CD14-positive monocyte (primary cell): ENCODE measurements around the gene WFIKKN2. TPM values are rescaled to one million over a fixed set of nuclear protein-coding genes. Genes with fewer than 3 reads are reported as not detected.

Source experiments
- DNase-seq, 3 donors: peaks; one replicate each; pipeline ENCODE4 v3.0.0-alpha.2; 2011 to 2022
- H2AFZ ChIP-seq: 2 replicates; pipeline ENCODE4 v1.6.0; 2012; ENCODE audit warnings: mild to moderate bottlenecking, low read depth, low read length, inconsistent platforms; ENCODE audit not compliant: insufficient read depth, poor library complexity, severe bottlenecking
- H3K27ac ChIP-seq, 2 donors: 1 replicate in 1 of 2; 2 replicates in 1 of 2; pipeline ENCODE4 v1.5.1; 2012 to 2013; ENCODE audit warnings: low read length in 2 of 2, control low read depth in 1 of 2, inconsistent platforms in 1 of 2, low read depth in 1 of 2, mild to moderate bottlenecking in 1 of 2
- H3K27me3 ChIP-seq, 2 donors: one replicate each; pipeline versions ENCODE4 v1.6.0 to v1.6.1; 2011 to 2013; ENCODE audit warnings: low read length in 2 of 2; ENCODE audit not compliant: control insufficient read depth in 2 of 2, insufficient read depth in 2 of 2
- H3K36me3 ChIP-seq, 2 donors: replicated peaks in 1 of 2; 1 replicate in 1 of 2; 2 replicates in 1 of 2; pipeline versions ENCODE4 v1.5.1 to v1.6.1; 2012 to 2013; ENCODE audit warnings: low read length in 2 of 2, control low read depth in 1 of 2, inconsistent platforms in 1 of 2, mild to moderate bottlenecking in 1 of 2; ENCODE audit not compliant: insufficient read depth in 2 of 2, control insufficient read depth in 1 of 2
- H3K4me1 ChIP-seq, 2 donors: 1 replicate in 1 of 2; 2 replicates in 1 of 2; pipeline versions ENCODE4 v1.5.1 to v1.6.1; 2012 to 2013; ENCODE audit warnings: low read length in 2 of 2, control low read depth in 1 of 2, inconsistent platforms in 1 of 2, mild to moderate bottlenecking in 1 of 2, moderate library complexity in 1 of 2; ENCODE audit not compliant: insufficient read depth in 2 of 2, control insufficient read depth in 1 of 2
- H3K4me2 ChIP-seq: replicated peaks from 2 replicates; pipeline ENCODE3; 2012; ENCODE audit warnings: low read length, moderate library complexity, mild to moderate bottlenecking; ENCODE audit not compliant: poor library complexity, severe bottlenecking; ENCODE audit errors: extremely low read depth
- H3K4me3 ChIP-seq, 3 experiments: fragments of 200-600 bp in 1 of 3; sonication (generic) in 1 of 3; replicated peaks in 1 of 3; 1 replicate in 2 of 3; 2 replicates in 1 of 3; pipeline ENCODE4 v1.5.1; 2011 to 2013; ENCODE audit warnings: low read length in 3 of 3, mild to moderate bottlenecking in 3 of 3, control low read depth in 2 of 3, low read depth in 2 of 3, inconsistent platforms in 1 of 3, moderate library complexity in 1 of 3
- H3K79me2 ChIP-seq: 2 replicates; pipeline ENCODE4 v1.6.0; 2012; ENCODE audit warnings: mild to moderate bottlenecking, control low read depth, inconsistent platforms, low read length, moderate library complexity; ENCODE audit not compliant: insufficient read depth
- H3K9ac ChIP-seq: 2 replicates; pipeline ENCODE4 v1.6.0; 2017; ENCODE audit warnings: low read length, mild to moderate bottlenecking; ENCODE audit not compliant: insufficient read depth, poor library complexity, severe bottlenecking
- H3K9me3 ChIP-seq, 2 donors: replicated peaks in 1 of 2; 1 replicate in 1 of 2; 2 replicates in 1 of 2; pipeline versions ENCODE4 v1.5.1 to v1.6.1; 2012 to 2013; ENCODE audit warnings: low read length in 2 of 2, control low read depth in 1 of 2; ENCODE audit not compliant: control insufficient read depth in 1 of 2, insufficient read depth in 1 of 2
- H4K20me1 ChIP-seq: 2 replicates; pipeline ENCODE4 v1.6.0; 2012; ENCODE audit warnings: mild to moderate bottlenecking, low read length, control low read depth, moderate library complexity; ENCODE audit not compliant: insufficient read depth
- H3K27ac Mint-ChIP-seq, 7 donors: one replicate each; pipeline ENCODE4 v1.8.0; 2020; ENCODE audit warnings: mild to moderate bottlenecking in 7 of 7, mixed read lengths in 7 of 7, moderate library complexity in 6 of 7, inconsistent platforms in 2 of 7
- H3K27me3 Mint-ChIP-seq, 3 donors: one replicate each; pipeline ENCODE4 v1.8.0; 2021 to 2022; ENCODE audit warnings: low read depth in 3 of 3, mild to moderate bottlenecking in 3 of 3, mixed read lengths in 3 of 3, moderate library complexity in 3 of 3, inconsistent platforms in 1 of 3
- H3K36me3 Mint-ChIP-seq, 2 donors: one replicate each; pipeline ENCODE4 v1.8.0; 2020; ENCODE audit warnings: mixed read lengths in 2 of 2, inconsistent platforms in 1 of 2, mild to moderate bottlenecking in 1 of 2
- H3K4me1 Mint-ChIP-seq: one replicate; pipeline ENCODE4 v1.8.0; 2020; ENCODE audit warnings: mild to moderate bottlenecking, mixed read lengths
- H3K4me3 Mint-ChIP-seq, 2 donors: one replicate each; pipeline ENCODE4 v1.8.0; 2020; ENCODE audit warnings: mild to moderate bottlenecking in 2 of 2, mixed read lengths in 2 of 2, moderate library complexity in 1 of 2
- H3K9me3 Mint-ChIP-seq, 7 donors: one replicate each; pipeline ENCODE4 v1.8.0; 2020 to 2022; ENCODE audit warnings: mixed read lengths in 7 of 7, mild to moderate bottlenecking in 6 of 7, moderate library complexity in 6 of 7, inconsistent platforms in 2 of 7
- WGBS: methylation state at CpG from one replicate; pipeline ENCODE4 v1.1.5; 2013; ENCODE audit warnings: missing lambda C conversion rate; ENCODE audit not compliant: insufficient coverage; 5-methylcytosine and 5-hydroxymethylcytosine counted together
- intact Hi-C, 2 donors: fragments of 100-400 bp; cut with micrococcal nuclease; formaldehyde crosslinking; loops; one replicate each; pipeline versions ENCODE4 v1.15.0 to v1.15.1; 2023
- polyA plus RNA-seq, 3 donors: library from polyadenylated mRNA; depleted of rRNA in 1 of 3; unstranded in 2 of 3; stranded (reverse) in 1 of 3; fragments of 300-500 nt in 2 of 3; fragments of >200 nt in 1 of 3; fragmentation: Illumina TruSeq in 2 of 3; gene quantifications; 1 replicate in 2 of 3; 2 replicates in 1 of 3; pipeline ENCODE4 v1.2.3, GENCODE V29; 2012 to 2021
- TF ChIP-seq, protein P1 (sequence below): fragments of 200-600 bp; IDR thresholded peaks from one replicate; pipeline ENCODE4 v1.8.0; 2022; ENCODE audit warnings: antibody characterized with exemption, mild to moderate bottlenecking

The WFIKKN2 gene
- polyA plus RNA-seq, 3 donors, result 0.03 TPM; not detected in 2

DNA sequence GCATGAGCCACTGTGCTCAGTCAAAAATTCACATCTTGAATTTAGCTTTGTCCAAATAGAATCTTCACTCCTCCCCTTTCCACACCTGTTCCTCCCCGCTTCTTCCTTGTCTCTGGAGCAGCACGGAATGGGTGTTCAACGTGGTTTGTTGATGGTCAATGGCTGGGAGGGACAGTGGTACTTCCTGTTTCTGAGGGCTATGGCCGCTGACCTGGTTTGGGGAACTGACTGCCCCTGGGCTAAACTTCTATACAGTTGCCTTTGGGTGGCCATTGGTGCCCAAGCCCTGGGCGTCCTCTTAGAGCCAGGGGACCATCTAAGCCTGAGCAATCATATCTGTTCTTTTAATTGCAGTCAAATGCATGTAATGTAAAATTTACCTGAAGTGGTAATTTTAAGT is 19.1 kb upstream of the WFIKKN2 start:
- Mint-ChIP-seq H3K27ac (peak overlapping the region in 2 of 7 donors; percentile 8 to 29), H3K27me3 (peaks cover 4 to 11% (median 7%) of the 10 kb centered on the region in 3 donors), H3K4me1 (peaks cover 21% of the 10 kb centered on the region), H3K36me3 (no peaks in the 10 kb centered on the region), H3K4me3 (no peak overlapping the region), H3K9me3 (peaks cover 0 to 3% (median 0%) of the 10 kb centered on the region in 7 donors)
- Histone ChIP-seq H3K9me3 (no peaks in the 10 kb centered on the region), H3K27ac (no peak overlapping the region), H3K27me3 (no peaks in the 10 kb centered on the region), H4K20me1 (no peaks in the 10 kb centered on the region), H3K4me3 (no peak overlapping the region), H3K4me2 (no peak overlapping the region), H2AFZ (no peak overlapping the region), H3K79me2 (no peaks in the 10 kb centered on the region), H3K4me1 (peaks cover 10 to 12% of the 10 kb centered on the region in 2 donors), H3K9ac (no peak overlapping the region), H3K36me3 (no peaks in the 10 kb centered on the region)
- DNase-seq, result peak; percentile 20 to 55 (median 41)
- intact Hi-C loops, result no loop called here
- TF ChIP-seq, protein P1, sequence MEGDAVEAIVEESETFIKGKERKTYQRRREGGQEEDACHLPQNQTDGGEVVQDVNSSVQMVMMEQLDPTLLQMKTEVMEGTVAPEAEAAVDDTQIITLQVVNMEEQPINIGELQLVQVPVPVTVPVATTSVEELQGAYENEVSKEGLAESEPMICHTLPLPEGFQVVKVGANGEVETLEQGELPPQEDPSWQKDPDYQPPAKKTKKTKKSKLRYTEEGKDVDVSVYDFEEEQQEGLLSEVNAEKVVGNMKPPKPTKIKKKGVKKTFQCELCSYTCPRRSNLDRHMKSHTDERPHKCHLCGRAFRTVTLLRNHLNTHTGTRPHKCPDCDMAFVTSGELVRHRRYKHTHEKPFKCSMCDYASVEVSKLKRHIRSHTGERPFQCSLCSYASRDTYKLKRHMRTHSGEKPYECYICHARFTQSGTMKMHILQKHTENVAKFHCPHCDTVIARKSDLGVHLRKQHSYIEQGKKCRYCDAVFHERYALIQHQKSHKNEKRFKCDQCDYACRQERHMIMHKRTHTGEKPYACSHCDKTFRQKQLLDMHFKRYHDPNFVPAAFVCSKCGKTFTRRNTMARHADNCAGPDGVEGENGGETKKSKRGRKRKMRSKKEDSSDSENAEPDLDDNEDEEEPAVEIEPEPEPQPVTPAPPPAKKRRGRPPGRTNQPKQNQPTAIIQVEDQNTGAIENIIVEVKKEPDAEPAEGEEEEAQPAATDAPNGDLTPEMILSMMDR, result no peak
- WGBS, result 6% methylated on average over 2 of the region's 5 CpGs

DNA sequence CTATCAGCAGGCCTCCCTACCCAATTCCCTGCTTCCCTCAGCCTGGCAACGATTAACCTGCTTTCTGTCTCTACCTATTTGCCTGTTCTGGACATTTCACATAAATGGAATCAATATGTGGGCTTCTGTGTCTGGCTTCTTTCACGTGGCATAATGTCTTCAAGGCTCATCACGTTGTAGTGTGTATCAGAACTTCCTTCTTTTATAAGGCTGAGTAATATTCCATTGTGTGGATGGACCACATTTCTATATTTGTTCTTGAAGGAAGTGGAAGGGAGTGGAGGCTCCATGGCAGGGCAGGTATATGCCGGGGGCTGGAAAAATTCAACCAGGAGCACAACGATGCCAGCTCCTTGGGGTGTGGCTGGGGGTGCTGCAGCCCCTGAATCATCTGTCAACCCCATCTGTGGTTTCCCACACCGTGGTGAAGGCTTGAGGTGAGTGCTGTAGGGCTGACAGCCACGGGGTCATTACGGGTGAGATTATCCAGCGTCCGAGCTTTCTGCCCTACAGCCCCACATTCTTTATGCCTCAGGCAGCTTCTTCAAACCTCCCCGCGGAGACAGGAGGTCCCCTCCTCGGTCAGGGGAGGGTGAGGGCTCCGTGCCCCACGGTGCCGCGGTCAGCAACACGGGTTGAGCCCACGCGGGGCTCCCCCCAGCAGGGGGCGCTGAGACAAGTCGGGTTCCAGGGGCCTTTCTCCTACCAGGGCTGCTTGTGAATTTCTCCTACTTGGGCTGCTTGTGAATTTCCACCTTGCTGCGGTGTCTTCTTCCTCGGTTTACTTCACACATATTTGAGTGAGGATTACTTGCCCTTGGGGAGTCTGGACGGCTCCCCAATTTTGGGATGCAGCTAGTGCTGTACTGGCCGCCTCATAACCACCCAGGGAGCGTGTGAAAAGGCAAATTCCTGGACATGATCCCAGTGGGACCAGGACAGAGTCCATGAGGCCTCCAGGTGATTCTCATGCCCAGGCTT is 18.3 kb upstream of the WFIKKN2 start:
- peak; percentile 30 to 47 (median 46) for DNase-seq
- peak overlapping the region; percentile 55 for H3K4me2 ChIP-seq
- H4K20me1 ChIP-seq, result no peaks in the 10 kb centered on the region
- intact Hi-C loops, result no loop called here
- 28% methylated on average over 10 of the region's 27 CpGs for WGBS
- peak overlapping the region; percentile 70 for H2AFZ ChIP-seq
- Mint-ChIP-seq H3K9me3 (peaks cover 0 to 3% (median 0%) of the 10 kb centered on the region in 7 donors), H3K27me3 (peaks cover 4 to 11% (median 7%) of the 10 kb centered on the region in 3 donors), H3K4me1 (peaks cover 21% of the 10 kb centered on the region), H3K27ac (no peak overlapping the region), H3K36me3 (no peaks in the 10 kb centered on the region), H3K4me3 (peak overlapping the region in 1 of 2 donors; percentile 14)
- no peak overlapping the region for H3K27ac ChIP-seq
- no peaks in the 10 kb centered on the region for H3K79me2 ChIP-seq
- no peak overlapping the region for H3K9ac ChIP-seq
- H3K4me1 ChIP-seq, result peaks cover 10 to 12% of the 10 kb centered on the region in 2 donors
- H3K4me3 ChIP-seq, result peak overlapping the region in 1 of 3 experiments; percentile 20
- TF ChIP-seq, protein P1, result peak; percentile 85
- no peaks in the 10 kb centered on the region for H3K27me3 ChIP-seq
- no peaks in the 10 kb centered on the region for H3K9me3 ChIP-seq
- H3K36me3 ChIP-seq, result no peaks in the 10 kb centered on the region
